NOMO-1 treated with DMSO at 0.1 percent for 48 hours (cell line): ENCODE data around the gene RGL3.
"Not testable (repeated sequence)": the region's sequence is repeated elsewhere in the genome, so short reads cannot be mapped to it uniquely, and the experiment has no call there.

Source experiments
- DNase-seq: peaks from one replicate; lab custom pipeline; 2025; ENCODE audit not compliant: unreplicated experiment; lab: John Stamatoyannopoulos, UW

Gene RGL3

DNA sequence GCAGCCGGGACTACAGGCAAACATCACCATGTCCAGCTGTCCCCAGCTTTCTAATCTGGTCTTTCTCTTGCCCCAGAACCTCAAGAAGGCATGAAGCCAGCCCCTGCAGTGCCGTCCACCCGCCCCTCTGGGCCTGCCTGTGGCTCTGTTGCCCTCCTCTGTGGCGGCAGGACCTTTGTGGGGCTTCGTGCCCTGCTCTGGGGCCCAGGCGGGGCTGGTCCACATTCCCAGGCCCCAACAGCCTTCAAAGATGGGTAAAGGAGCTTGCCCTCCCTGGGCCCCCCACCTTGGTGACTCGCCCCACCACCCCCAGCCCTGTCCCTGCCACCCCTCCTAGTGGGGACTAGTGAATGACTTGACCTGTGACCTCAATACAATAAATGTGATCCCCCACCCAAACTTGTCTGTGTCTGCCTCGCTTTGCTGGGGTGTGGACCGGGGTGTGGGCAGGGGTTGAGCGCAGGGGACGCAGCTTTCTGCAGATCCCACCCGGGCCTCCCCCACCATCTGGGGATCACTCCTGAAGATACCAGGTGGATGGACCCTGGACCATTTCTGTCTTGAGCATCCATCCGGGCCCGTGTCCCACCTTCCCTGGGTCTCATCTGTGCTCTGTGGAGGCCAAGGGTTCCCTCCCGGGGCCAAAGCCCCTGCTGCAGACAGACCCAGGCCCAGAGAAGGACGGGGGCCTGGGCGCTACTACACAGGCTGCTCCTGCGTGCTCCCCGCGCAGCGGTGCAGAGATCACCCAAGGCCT lies 31.6 kb upstream of the RGL3 start:
- no peak for DNase-seq

DNA sequence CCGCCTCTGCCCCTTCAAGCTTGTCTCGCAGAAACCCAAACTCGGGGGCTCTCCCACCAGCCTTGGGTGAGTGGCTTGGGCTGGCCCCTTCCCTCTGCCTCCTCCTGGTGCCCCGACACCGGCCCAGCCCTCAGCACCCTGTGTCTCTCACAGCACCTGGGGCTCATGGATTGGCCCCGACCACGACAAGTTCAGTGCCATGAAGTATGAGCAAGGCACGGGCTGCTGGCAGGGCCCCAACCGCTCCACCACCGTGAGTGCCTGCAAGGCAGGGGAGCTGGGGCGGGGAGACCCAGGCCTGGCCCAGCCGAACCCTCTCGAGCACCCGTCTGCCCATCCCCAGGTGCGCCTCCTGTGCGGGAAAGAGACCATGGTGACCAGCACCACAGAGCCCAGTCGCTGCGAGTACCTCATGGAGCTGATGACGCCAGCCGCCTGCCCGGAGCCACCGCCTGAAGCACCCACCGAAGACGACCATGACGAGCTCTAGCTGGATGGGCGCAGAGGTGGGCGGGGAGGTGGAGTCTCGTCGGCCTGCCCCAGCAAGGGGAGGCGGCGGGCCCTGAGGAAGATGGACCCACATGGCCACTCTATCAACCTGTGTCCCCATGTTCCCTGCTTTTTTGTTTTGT lies 29.9 kb upstream of the RGL3 start:
- DNase-seq: no peak

DNA sequence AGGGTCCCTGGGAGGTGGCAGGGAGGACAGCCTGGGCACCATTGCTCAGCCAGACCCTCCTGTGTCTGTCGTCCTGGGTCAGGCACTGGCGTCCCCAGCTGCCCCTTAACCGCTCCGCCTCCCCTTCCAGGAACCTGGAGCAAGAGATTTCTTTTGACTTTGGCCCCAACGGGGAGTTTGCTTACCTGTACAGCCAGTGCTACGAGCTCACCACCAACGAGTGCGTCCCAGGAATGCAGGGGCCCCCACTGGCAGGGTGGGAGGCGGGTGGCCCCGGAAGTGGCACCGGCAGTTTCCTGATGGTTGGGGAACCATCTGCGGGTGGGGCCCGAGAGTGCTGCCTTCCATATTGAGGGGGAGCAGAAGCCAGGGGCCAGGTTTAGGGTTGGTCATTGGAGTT lies 29.3 kb upstream of the RGL3 start:
- no peak for DNase-seq

- no peak for DNase-seq
These were observed 28.5 kb upstream of the RGL3 start for GRCh38 chr19:11447347-11448262.

GRCh38 chr19:11446652-11447301 lies 27.7 kb upstream of the RGL3 start:
- DNase-seq: no peak

DNA sequence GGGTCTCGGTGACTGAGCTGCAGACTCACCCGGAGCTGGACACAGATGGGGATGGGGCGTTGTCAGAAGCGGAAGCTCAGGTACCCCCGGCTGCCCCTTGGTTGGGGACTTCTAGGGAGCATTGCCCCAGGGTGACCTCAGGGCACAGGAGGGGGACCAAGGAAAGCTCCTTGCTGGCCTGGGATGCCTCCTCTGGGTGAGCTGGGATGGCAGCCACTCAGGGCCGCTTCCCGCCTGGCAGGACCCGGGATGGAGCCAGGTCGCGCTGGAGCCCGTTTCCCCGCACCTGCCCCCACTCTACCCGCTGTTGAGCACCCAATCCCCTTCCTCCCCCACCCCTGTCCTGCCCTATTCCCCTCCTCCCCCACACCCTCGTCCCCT lies 27.1 kb upstream of the RGL3 start:
- DNase-seq: no peak

DNA sequence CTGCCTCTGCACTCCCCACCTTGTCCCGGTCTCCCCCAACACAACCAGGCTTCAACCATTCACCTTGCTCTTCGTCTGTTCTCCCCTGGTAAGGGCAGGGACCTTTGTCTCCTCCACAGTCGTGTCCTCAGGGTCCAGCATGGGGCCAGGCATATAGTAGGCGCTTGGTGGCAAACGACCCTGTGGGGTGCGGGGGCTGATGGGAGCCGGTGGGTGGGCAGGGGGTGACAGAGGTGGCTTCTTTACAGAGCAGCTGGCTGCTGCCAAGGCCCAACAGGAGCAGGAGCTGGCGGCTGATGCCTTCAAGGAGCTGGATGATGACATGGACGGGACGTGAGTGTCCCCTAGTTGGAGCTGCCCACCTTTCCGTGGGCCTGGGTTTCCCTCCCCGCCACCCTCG lies 26.0 kb upstream of the RGL3 start:
- no peak for DNase-seq

DNA sequence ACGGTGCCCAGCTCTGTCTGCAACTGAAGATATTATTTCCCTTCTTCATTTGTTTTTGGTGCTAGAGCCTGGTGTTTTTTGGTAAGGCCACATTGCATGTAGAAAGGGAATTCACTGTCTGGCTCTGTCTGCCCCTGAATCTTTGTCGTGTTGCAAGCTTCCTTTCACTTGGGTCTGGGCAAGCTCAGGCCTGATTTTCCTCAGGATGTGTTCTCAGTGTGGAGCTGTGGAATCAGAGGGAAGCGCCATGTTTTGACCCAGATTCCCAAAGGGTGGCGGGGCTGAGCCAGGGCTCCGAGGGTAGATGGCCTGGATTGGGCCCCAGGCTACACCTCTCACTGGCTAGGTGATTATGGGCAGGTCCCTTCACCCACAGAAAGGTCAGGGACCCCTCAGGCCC lies 24.9 kb upstream of the RGL3 start:
- no peak for DNase-seq

- no peak for DNase-seq
These were observed 18.8 kb upstream of the RGL3 start for GRCh38 chr19:11437955-11438354.

DNA sequence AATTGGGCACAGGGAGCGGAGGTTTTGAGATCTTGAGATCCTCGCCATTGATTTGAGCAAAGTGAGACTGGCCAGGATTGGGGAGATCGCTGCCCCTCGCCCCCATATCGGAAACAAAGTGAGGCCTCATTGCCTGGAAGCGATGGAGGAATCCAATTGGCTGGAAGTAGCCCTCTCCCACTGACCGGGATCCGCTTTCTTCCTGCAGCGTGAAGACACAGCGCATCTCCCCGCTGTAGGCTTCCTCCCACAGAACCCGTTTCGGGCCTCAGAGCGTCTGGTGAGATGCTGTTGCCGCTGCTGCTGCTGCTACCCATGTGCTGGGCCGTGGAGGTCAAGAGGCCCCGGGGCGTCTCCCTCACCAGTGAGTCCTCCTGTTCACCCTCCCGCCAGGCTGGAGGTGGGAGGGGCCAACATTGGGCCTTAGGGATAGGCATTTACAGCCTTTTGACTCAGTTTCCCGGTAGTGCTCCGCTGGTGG lies 16.8 kb upstream of the RGL3 start:
- no peak for DNase-seq

GRCh38 chr19:11435057-11435832 lies 16.1 kb upstream of the RGL3 start, which contains the start of the genes ODAD3 and PRKCSH:
Gene ODAD3, minus strand, starts transcription at chr19:11435121. Its CDS starts 105 bp downstream, at chr19:11435016.
Gene PRKCSH, plus strand, starts transcription at chr19:11435635. Its CDS starts 483 bp downstream, at chr19:11436118.
- DNase-seq: peak; percentile 100

GRCh38 chr19:11434703-11435056 lies 15.6 kb upstream of the RGL3 start:
- DNase-seq: no peak

- not testable (repeated sequence) for DNase-seq
These were observed 14.4 kb upstream of the RGL3 start for GRCh38 chr19:11433526-11433925.

DNA sequence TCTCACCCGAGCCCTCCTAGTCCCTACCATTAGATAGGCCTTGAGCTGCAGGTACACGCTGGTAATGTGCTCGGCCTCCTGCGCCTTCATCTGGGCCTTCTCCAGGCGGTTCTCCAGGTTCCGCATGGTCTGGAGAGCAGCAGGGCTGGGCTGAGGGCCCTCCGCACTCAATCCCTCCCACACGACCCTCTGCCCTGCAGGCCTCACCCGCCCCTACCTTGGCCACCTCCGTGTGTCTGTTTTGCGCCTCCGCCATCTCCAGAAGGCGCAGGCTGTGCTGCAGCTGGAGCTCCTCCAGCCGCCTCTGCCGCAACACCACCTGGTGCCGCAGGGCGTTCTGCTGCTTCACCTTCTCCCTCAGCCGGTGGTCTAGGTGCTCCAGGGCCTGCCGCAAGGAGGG lies 7.5 kb upstream of the RGL3 start:
- no peak for DNase-seq

DNA sequence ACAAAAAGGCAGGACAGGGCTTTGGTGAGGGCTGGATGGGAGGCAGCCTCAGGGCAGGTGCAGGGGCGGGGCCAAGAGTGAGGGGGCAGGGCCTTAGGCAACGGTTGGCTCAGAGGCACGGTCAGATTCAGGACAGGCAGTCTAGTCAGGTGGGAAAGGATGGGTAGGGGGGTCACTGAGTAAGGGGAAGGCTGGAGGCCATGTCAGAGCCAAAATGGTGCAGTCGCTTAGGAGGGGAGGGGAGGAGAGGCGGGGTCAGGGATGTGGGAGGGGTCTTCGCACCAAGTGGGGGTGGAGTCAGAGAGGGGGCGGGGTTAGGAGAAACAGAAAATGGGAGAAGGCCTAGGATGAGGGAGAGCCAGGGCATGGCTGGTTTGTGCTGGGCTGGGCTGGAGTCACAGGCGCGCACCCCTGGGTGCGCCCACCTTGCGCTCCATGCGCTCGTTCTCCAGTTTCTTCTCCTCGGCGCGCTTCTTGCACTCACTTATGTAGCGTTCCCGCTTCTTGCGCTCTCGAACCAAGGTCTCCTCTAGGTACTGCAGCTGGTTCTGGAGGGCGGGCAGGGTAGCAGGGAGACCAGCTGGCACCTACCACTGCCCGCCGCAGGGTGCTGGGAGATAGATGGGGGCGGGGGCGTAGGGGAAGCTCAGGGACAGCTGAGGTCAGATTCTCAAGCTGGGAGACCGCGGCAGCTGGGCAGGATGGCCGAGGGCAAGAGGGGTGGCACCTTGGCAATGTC lies 6.8 kb upstream of the RGL3 start:
- no peak for DNase-seq

DNA sequence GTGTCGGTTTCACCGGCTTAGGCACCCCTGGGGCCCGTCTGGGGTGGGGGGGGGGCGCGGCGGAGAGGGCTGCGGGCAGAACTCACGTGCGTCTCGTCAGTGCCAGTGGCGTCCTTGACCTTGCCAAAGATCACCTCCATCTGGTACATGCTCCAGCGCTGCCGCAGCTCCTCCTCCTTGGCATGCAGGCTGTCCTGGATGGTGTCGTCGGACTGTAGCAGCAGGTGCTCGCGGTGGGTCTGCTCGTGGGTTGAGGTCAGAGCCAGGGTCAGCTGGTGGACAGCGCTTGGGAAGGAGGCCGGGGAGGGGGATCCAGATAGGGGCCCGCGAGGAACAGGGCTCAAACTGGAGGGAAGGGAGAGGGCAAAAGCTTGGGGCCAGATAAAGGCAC lies 4.7 kb upstream of the RGL3 start:
- DNase-seq: no peak

- DNase-seq: no peak
These were observed 4.2 kb upstream of the RGL3 start for GRCh38 chr19:11423164-11423790.

- DNase-seq: no peak
These were observed 3.3 kb upstream of the RGL3 start for GRCh38 chr19:11422163-11423065.
